Mononuclear cell (primary cell): ENCODE results near the gene SAYSD1. TPM values are rescaled to one million over a fixed set of nuclear protein-coding genes. Genes with fewer than 3 reads are reported as not detected.

Source experiments
- H3K27me3 ChIP-seq: 2 replicates; pipeline ENCODE4 v1.6.0; 2011; ENCODE audit warnings: low read length, control low read depth; ENCODE audit not compliant: insufficient read depth
- H3K4me1 ChIP-seq: 2 replicates; pipeline ENCODE4 v1.5.1; 2011; ENCODE audit warnings: mild to moderate bottlenecking, low read length, control low read depth; ENCODE audit not compliant: insufficient read depth
- H3K4me3 ChIP-seq: 2 replicates; pipeline ENCODE4 v1.5.1; 2011; ENCODE audit warnings: mild to moderate bottlenecking, low read length, moderate library complexity
- H3K9me3 ChIP-seq: 2 replicates; pipeline ENCODE4 v1.5.1; 2011; ENCODE audit warnings: low read depth, mild to moderate bottlenecking, control low read depth, low read length
- total RNA-seq: library from RNA; depleted of rRNA; stranded (reverse); fragments of >200 nt; gene quantifications from one replicate; pipeline ENCODE4 v1.2.3, GENCODE V29; 2012

The SAYSD1 gene
- total RNA-seq, 1 donor: 16.4 TPM

DNA sequence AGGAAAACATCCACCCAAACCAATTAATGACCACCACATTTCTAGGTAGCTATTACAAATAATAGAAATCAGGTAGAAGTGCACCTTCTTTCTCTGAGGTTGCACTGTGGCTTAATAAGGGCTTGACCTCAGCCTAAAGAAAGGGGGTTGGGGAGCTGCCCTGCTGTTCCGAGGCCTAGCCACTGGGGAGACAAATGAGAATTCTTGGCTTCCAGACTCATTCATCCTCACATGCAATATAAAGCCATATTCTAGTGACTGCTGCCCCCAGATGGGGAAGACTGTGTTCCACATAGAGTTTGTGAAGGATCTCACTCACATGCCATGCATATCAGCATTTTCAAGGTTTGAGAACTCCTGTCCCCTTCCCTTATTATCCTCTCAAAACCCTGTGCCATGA, 22.9 kb downstream of the SAYSD1 start:
- Histone ChIP-seq H3K27me3 (peaks cover 39% of the 10 kb centered on the region), H3K4me3 (no peak overlapping the region), H3K9me3 (no peaks in the 10 kb centered on the region), H3K4me1 (no peaks in the 10 kb centered on the region)

- Histone ChIP-seq H3K4me1 (no peaks in the 10 kb centered on the region), H3K4me3 (no peak overlapping the region), H3K27me3 (peaks cover 39% of the 10 kb centered on the region), H3K9me3 (no peaks in the 10 kb centered on the region)
Measured at GRCh38 chr6:39091220-39091619, 23.8 kb downstream of the SAYSD1 start.

GRCh38 chr6:39090036-39090435, 24.9 kb downstream of the SAYSD1 start:
- Histone ChIP-seq H3K27me3 (peaks cover 39% of the 10 kb centered on the region), H3K4me3 (no peak overlapping the region), H3K9me3 (no peaks in the 10 kb centered on the region), H3K4me1 (no peaks in the 10 kb centered on the region)

DNA sequence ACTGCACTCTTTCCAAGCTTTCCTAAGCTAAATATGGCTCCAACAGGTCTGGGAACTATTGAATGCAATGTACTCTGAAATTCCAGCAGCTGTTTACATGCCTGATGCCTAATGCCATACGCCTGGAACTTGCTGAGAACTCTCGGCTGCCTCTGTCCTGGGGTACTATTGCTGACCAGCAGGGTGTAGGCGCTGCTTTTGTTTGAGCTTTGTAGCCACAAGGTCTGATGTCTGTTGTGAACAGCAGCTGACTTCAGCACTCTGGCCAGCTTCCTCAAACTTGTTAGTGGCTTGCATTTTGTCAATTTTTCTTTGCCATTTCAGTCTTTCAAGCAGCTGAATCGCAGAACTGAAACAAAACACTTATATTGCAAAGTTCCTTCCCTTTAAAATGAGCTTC, 26.7 kb downstream of the SAYSD1 start:
- Histone ChIP-seq H3K9me3 (no peaks in the 10 kb centered on the region), H3K27me3 (peaks cover 39% of the 10 kb centered on the region), H3K4me3 (no peak overlapping the region), H3K4me1 (no peaks in the 10 kb centered on the region)

GRCh38 chr6:39087197-39087596, 27.8 kb downstream of the SAYSD1 start:
- Histone ChIP-seq H3K27me3 (peaks cover 36% of the 10 kb centered on the region), H3K4me3 (no peak overlapping the region), H3K4me1 (no peaks in the 10 kb centered on the region), H3K9me3 (no peaks in the 10 kb centered on the region)

GRCh38 chr6:39086711-39087110, 28.3 kb downstream of the SAYSD1 start:
- peaks cover 33% of the 10 kb centered on the region for H3K27me3 ChIP-seq
- no peaks in the 10 kb centered on the region for H3K4me1 ChIP-seq
- H3K4me3 ChIP-seq: no peak overlapping the region
- no peaks in the 10 kb centered on the region for H3K9me3 ChIP-seq

DNA sequence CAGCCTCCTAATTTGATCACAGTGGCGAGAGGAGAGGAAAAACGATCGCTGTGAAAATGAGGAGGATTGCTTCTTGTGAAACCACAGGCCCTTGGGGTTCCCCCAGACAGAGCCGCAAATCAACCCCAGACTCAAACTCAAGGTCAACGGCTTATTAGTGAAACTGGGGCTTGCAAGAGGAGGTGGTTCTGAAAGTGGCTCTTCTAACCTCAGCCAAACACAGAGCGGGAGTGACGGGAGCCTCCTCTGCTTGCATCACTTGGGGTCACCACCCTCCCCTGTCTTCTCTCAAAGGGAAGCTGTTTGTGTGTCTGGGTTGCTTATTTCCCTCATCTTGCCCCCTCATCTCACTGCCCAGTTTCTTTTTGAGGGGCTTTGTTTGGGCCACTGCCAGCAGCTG, 28.7 kb downstream of the SAYSD1 start:
- Histone ChIP-seq H3K4me3 (no peak overlapping the region), H3K27me3 (peaks cover 29% of the 10 kb centered on the region), H3K4me1 (no peaks in the 10 kb centered on the region), H3K9me3 (no peaks in the 10 kb centered on the region)

DNA sequence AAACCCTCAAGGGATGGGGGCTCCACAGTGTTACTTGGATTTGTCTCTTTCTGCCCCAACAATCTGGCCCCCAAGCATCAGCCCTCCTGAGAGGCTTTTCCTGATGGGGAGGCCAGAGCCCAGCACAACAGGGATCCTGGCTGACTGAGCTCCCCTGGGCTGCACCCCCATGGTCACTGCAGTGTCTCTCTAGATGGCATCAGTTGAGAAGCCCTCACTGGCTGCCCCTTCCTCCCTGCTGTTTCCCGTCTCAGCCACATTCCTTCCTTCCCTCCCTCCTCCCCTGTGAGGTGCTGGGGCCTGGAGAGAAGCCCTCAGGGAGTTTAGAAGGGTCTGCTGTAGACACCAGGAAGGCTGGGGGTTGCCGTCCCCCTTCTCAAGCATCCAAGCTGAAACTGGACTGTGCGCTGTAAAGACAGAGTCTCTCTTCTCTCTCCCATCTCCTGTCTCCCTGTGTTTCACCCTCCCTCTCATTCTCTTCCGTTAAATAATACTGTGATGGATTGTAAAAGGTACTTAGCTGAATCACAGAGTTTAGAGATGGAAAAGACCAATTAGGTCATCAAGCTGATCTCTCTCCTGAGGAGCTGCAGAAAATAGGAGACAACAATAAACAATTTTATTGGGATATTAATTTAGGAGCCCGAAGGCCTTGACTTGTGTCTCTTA, 29.7 kb downstream of the SAYSD1 start:
- no peaks in the 10 kb centered on the region for H3K4me1 ChIP-seq
- peaks cover 20% of the 10 kb centered on the region for H3K27me3 ChIP-seq
- no peaks in the 10 kb centered on the region for H3K9me3 ChIP-seq
- no peak overlapping the region for H3K4me3 ChIP-seq

- no peaks in the 10 kb centered on the region for H3K9me3 ChIP-seq
Measured at GRCh38 chr6:39084506-39084905, 30.5 kb downstream of the SAYSD1 start.

GRCh38 chr6:39083231-39083634, 31.8 kb downstream of the SAYSD1 start:
- no peak overlapping the region for H3K4me3 ChIP-seq
- H3K4me1 ChIP-seq: no peaks in the 10 kb centered on the region
- no peaks in the 10 kb centered on the region for H3K27me3 ChIP-seq
- no peaks in the 10 kb centered on the region for H3K9me3 ChIP-seq

More at GRCh38 chr6:39084506-39084905, 30.5 kb downstream of the SAYSD1 start:
- H3K4me1 ChIP-seq: no peaks in the 10 kb centered on the region
- H3K4me3 ChIP-seq: no peak overlapping the region
- H3K27me3 ChIP-seq: peaks cover 12% of the 10 kb centered on the region

DNA sequence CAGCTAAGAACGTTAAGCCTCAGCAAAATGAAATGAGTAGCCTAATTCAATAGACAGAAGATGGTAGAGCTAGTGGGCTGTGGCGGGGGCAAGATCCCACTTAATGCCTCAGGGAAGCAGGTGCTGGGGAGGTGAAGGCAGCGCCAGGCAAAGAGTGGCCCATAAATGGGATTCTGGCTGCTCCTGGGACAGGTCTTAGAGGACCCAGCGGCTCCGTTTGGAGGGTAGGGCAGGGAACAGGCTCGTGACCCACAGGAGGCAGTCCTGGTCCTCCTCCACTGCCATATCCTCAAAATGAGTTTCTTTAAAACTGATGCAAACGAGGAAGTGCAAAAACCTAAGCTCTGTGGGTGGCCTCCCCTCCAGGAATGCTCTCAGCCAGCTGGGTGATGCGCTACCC, 32.7 kb downstream of the SAYSD1 start:
- no peaks in the 10 kb centered on the region for H3K27me3 ChIP-seq
- no peak overlapping the region for H3K4me3 ChIP-seq
- no peaks in the 10 kb centered on the region for H3K4me1 ChIP-seq
- H3K9me3 ChIP-seq: no peaks in the 10 kb centered on the region

DNA sequence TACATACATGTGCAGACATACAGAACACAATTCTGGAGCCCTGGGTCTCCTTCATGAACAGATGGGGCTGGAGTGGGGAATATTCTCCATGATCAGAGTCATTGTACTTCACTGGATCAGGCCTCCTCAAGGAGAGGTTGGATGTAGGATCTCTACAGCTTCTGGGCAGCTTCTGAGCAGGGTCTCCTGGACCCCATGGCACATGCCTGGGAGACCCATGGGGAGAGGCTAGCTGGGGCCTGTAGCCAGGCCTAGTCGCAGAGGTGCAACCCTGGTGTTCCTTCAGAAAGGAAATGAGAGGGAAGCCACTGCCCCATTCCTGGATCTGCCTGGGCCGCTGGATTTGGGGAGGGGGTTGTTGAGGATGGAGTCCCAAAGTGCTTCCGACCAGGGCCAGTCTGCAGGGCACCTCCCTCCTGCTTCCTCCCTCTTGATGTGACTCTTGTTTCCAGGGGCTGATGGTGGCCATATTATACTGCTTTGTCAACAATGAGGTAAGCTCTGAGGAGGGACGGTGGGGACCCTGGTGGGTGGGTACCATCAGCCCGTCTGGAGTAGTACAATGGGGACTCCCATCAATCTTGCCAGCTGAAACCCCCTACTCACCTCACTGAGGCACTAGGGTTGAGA, 34.6 kb downstream of the SAYSD1 start:
- Histone ChIP-seq H3K9me3 (no peaks in the 10 kb centered on the region), H3K4me1 (no peaks in the 10 kb centered on the region)

GRCh38 chr6:39079197-39080125, 35.5 kb downstream of the SAYSD1 start:
- H3K4me1 ChIP-seq: no peaks in the 10 kb centered on the region
- no peaks in the 10 kb centered on the region for H3K27me3 ChIP-seq
- no peaks in the 10 kb centered on the region for H3K9me3 ChIP-seq
- H3K4me3 ChIP-seq: no peak overlapping the region

More for the DNA sequence above, 34.6 kb downstream of the SAYSD1 start:
- no peak overlapping the region for H3K4me3 ChIP-seq
- H3K27me3 ChIP-seq: no peaks in the 10 kb centered on the region

DNA sequence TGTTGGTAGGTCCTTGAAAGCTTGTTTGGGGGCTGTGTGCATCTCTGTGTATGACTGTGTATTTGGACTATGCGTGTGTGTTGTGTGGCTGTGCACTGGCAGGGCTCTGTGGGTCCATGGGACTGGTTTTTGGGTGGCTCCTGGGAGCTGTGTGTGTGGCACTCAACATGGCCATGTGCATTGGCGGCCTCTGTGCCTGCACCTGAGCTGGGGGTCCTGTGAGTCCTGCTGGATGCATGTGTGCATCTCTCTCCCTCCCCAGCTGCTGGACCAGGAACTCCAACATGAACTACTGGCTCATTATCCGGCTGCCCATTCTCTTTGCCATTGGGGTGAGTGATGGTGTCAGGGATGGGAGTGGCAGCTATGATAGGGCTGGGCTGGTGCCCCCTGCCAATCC, 36.3 kb downstream of the SAYSD1 start:
- Histone ChIP-seq H3K4me3 (no peak overlapping the region), H3K27me3 (no peaks in the 10 kb centered on the region), H3K4me1 (no peaks in the 10 kb centered on the region), H3K9me3 (no peaks in the 10 kb centered on the region)

GRCh38 chr6:39077882-39078594, 36.9 kb downstream of the SAYSD1 start:
- no peak overlapping the region for H3K4me3 ChIP-seq
- no peaks in the 10 kb centered on the region for H3K4me1 ChIP-seq
- H3K9me3 ChIP-seq: no peaks in the 10 kb centered on the region
- H3K27me3 ChIP-seq: no peaks in the 10 kb centered on the region
